GM12873 (cell line): ENCODE results near the gene PARD3.

ENCODE experiments used
- CTCF ChIP-seq: IDR thresholded peaks from 2 replicates; pipeline ENCODE4 v1.5.1; 2012; ENCODE audit warnings: low read depth, mild to moderate bottlenecking, moderate library complexity, low read length, control low read depth; ENCODE audit not compliant: insufficient read depth; ENCODE audit errors: missing control alignments

PARD3 gene

DNA sequence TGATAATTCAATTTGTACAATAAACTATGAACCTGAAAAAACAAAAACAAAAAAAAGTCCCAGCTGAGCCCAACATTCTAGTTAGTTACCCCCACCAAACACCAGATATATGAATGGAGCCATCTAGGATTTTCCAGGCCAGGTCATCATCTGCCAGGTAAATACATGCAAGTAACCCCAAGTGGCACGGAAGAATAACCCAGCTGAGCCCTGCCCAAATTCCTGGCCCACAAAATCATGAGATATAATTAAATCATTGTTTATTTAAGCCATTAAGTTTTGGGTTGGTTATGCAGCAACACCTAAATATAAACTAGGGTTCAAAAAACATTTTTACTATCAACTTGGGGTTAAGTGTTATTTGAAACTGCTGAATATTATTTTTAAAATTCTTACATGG is 19.0 kb downstream of the PARD3 start:
- TF ChIP-seq CTCF: no peak

DNA sequence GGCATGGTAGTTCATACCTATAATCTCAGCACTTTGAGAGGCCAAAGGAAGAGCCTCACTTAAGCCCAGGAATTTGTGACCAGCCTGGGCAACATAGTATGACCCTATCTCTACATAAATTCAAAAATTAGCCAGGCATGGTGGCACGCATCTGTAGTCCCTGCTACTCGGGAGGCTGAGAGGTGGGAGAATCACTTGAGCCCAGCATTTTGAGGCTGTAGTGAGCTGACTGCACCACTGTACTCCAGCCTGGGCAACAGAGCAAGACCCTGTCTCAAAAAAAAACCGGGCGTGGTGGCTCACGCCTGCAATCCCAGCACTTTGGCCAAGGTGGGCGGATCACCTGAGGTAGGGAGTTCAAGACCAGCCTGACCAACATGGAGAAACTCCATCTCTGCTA is 19.8 kb downstream of the PARD3 start:
- TF ChIP-seq CTCF: no peak

GRCh38 chr10:34794835-34795234 is 20.3 kb downstream of the PARD3 start:
- no peak for TF ChIP-seq CTCF

DNA sequence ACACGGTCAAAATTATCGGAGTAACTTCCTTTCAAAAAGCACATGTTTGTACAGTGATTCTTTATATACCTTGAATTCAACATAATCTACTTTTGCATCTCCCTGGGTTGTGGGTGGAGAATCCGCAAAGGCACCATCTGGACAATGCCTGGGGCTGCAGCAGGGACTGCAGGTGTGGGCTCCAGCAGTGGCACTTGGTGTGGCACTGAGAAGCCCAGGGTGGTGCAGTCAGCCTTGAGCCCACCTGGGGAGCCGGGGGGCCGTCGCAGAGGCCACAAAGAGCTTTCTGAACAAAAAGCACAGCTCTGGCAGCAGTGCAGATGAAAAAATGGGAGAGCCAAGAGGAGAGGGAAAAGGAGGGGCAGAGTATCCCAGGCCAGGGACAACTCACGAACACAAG is 22.2 kb downstream of the PARD3 start:
- no peak for TF ChIP-seq CTCF

DNA sequence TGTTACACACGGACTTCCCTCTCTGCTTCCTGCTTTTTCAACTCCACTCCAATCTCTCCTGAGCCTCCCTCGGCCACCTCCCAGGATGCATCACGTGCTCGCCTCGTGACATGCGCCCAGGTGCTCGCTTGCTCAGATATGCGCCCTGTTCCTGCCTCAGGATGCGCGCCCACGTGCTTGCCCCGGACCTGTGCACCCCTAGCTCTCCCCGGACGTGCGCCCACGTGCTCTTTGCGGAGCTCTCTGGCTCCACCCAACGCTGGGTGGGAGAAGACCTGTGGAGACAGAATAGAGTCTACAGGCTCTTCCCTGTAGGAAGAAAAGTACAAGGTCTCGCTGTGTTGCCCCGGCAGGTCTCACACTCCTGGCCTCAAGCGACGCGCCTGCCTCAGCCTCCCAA is 23.1 kb downstream of the PARD3 start:
- TF ChIP-seq CTCF: no peak

DNA sequence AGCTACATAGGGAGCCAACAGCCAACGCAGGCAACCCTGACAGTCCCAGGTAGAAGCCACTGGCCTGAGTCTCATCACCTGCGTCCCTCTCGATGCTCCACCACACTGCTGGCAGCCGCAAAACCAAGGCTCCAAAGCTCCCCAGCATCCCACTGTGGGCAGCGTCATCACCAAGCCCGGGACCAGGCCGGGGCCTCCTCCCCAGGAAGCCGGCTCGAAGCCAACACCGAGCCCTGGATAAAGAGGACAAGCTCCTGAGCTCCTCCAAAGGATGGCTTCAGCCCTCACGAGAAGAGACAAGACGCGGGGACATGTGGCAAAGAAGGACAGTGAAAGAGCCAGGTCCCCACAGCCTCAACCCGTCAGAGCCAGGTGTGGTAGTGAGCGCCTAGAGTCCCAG is 23.9 kb downstream of the PARD3 start:
- TF ChIP-seq CTCF: no peak

DNA sequence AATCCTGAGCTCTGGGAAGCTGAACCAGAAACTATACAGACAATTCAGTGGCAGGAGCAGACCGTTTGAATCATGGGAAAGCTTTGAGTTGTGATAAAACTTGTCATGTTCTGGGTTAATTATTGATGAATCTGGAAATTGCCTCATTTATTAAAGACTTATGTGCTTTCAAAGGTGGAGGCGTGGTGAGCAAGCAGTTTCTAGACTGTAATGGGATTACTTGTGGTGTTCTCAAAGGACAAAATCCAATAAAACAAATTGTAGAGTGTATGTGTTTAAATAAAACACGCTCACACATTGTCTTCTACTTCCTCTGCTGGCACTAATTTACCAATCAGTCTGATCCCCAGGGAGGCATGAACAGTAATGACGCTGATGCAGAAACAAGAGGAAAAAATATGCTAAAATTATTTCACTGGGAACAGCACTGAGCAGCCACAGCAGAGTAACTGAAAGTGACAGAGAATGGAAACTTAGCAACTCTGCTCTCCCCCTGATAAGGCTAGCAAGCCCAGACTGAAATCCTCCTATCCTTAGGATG is 25.1 kb downstream of the PARD3 start:
- no peak for TF ChIP-seq CTCF
